GM12801 (cell line): Measurements from ENCODE around the gene OTOP1.

Experiments
- CTCF ChIP-seq: IDR thresholded peaks from one replicate; pipeline ENCODE4 v1.5.1; 2011; ENCODE audit warnings: control low read depth; ENCODE audit not compliant: insufficient read length; ENCODE audit errors: extremely low read depth

OTOP1 gene

DNA sequence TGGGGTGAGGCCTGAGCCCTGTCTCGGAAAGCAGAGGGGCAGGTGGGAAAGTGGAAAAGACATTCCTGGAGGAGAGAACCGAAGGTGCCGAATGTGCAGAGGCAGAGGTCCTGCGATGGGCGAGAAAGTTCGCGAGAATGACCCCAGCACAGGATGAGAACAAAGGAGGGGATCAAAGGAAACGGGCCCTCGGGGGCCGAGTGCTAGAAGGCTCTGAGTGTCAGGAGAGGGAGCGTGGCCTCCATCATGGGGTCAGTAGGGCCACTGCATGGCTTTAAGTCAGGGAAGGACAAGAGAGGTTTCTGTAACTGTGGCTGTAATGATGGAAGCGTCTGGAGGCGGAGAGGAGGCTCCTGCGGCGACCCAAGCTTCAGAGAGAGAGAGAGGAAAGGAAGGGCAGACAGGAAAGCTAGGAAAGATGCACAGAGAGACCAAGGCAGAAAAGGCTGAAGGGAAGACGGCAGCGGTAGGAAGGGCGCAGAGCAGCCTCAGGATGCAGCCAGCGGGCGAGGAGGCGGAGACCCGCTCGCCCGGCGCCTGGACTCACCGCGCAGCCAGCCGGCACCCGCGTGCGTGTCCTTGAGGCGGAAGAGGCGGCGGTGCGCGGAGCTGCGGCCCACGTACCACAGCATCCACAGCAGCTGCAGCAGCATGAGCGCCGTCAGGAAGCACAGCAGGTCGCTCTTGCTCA is 669 bp downstream of the OTOP1 start:
- TF ChIP-seq CTCF, result no peak

- TF ChIP-seq CTCF, result no peak
Observed at GRCh38 chr4:4217113-4217512, 9.6 kb downstream of the OTOP1 start.

DNA sequence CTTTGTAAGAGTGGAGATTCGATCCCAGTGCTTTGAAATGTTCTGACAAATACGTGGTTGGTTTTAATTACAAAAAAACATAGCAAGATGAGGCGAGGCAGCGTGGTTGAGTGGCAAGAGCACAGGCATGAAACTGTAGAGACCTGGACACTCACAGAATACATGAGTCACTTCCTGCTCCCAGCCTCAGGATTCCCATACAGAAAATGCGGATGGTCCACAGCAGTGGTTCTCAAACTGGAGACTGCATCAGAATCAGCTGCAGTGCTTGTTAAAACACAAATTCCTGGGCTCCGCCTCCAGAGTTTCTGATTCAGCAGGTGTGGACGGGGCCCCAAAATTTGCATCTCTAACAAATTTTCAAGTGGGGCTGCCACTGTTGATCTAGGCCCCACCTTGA is 10.1 kb downstream of the OTOP1 start:
- TF ChIP-seq CTCF, result no peak

GRCh38 chr4:4206204-4206603 is 20.5 kb downstream of the OTOP1 start:
- TF ChIP-seq CTCF, result no peak

DNA sequence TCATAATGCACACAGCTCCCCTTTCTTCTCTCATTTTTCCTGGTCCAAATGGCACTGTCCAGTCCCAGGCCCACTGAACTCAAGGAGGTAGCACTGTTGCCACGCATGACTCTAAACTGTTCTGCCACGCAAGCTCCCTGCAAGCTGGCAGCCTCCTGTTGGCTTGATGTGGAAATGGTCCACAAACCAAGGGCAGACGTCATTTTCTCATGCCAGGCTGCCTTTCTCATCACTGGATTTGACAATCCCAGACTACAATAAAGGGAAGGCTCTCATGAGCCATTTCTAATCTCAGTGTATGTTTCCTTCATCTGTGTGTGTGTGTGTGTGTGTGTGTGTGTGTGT is 22.4 kb downstream of the OTOP1 start:
- TF ChIP-seq CTCF, result no peak

DNA sequence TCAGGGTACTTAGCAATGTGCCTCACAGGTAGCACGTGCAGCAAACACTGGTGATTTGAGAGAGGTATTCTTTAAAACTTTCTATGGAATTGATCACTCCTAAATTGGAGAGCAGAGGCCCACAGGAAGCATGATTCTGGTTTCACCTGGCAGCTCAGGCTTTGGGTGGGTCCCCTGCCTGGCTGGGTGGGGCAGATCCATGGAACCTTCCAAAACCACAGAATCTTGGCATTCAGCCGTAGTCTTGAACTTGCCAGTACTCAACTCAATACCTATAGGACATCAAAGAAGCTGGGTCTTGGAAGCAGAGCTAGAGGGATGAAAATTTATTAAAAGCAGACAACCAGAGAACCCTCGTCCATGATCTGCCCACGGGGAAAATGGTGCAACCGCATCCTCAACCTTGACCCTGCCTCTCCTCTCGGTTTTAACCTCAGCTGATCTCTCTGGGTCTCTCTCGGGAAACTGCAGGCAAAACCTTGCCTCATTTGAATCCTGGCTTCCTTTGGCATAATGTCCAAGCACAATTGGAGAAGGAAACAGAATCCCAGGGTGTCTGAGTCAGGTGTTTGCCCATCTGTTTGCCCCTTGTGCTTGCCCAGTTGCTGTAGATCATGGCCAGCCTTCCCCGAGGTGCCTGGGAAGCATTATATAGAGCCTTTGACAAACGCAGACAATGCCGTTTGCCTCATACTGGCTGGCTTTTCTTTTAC is 22.9 kb downstream of the OTOP1 start:
- TF ChIP-seq CTCF, result no peak

GRCh38 chr4:4202510-4202909 is 24.2 kb downstream of the OTOP1 start:
- TF ChIP-seq CTCF, result no peak
